Liver (tissue), 9 donors: ENCODE measurements around the gene CRIP1. TPM values are rescaled to one million over a fixed set of nuclear protein-coding genes. Genes with fewer than 3 reads are reported as not detected.

Source experiments
- DNase-seq: peaks from one replicate; pipeline ENCODE4 v3.0.0-alpha.2; 2017; ENCODE audit warnings: low spot score
- H3K27ac ChIP-seq, 2 donors: one replicate each; pipeline ENCODE4 v1.7.0; 2013; ENCODE audit warnings: inconsistent platforms in 2 of 2, low read length in 2 of 2, control low read depth in 1 of 2, low read depth in 1 of 2, mild to moderate bottlenecking in 1 of 2
- H3K27me3 ChIP-seq, 4 donors: one replicate each; pipeline versions ENCODE4 v1.6.1 to v1.7.0; 2013; ENCODE audit warnings: low read length in 3 of 4, inconsistent platforms in 1 of 4, mild to moderate bottlenecking in 1 of 4, moderate library complexity in 1 of 4; ENCODE audit not compliant: control insufficient read depth in 4 of 4, insufficient read depth in 4 of 4
- H3K36me3 ChIP-seq, 4 donors: one replicate each; pipeline versions ENCODE4 v1.6.1 to v1.7.0; 2013; ENCODE audit warnings: low read length in 3 of 4, mild to moderate bottlenecking in 3 of 4, low read depth in 1 of 4, moderate library complexity in 1 of 4; ENCODE audit not compliant: control insufficient read depth in 4 of 4, insufficient read depth in 3 of 4
- H3K4me1 ChIP-seq, 4 donors: one replicate each; pipeline versions ENCODE4 v1.6.1 to v1.7.0; 2013; ENCODE audit warnings: low read length in 3 of 4, mild to moderate bottlenecking in 3 of 4, moderate library complexity in 1 of 4; ENCODE audit not compliant: control insufficient read depth in 4 of 4, insufficient read depth in 4 of 4
- H3K4me3 ChIP-seq, 3 donors: one replicate each; pipeline versions ENCODE4 v1.6.1 to v1.7.0; 2013; ENCODE audit warnings: low read length in 3 of 3, control low read depth in 1 of 3, low read depth in 1 of 3, mild to moderate bottlenecking in 1 of 3
- H3K9ac ChIP-seq, 2 donors: one replicate each; pipeline ENCODE4 v1.7.0; 2013; ENCODE audit warnings: low read length in 2 of 2, mild to moderate bottlenecking in 2 of 2, moderate library complexity in 2 of 2, control low read depth in 1 of 2, low read depth in 1 of 2
- H3K9me3 ChIP-seq, 4 donors: one replicate each; pipeline versions ENCODE4 v1.6.1 to v1.7.0; 2013; ENCODE audit warnings: low read length in 3 of 4; ENCODE audit not compliant: control insufficient read depth in 4 of 4
- EGR1 ChIP-seq, 2 donors: IDR thresholded peaks; 2 replicates each; pipeline ENCODE4 v1.6.1; 2016 to 2018; ENCODE audit warnings: antibody characterized with exemption in 2 of 2, low read depth in 2 of 2
- FOXA1 ChIP-seq: IDR thresholded peaks from 2 replicates; pipeline ENCODE4 v1.6.1; 2016; ENCODE audit warnings: antibody characterized with exemption
- FOXA2 ChIP-seq: IDR thresholded peaks from 2 replicates; pipeline ENCODE4 v1.6.1; 2016; ENCODE audit warnings: antibody characterized with exemption
- GABPA ChIP-seq, 2 donors: IDR thresholded peaks in 1 of 2; conservative IDR thresholded peaks in 1 of 2; 2 replicates each; pipeline ENCODE4 v1.6.1; 2016; ENCODE audit warnings: antibody characterized with exemption in 2 of 2, mild to moderate bottlenecking in 1 of 2, moderate library complexity in 1 of 2
- HNF4A ChIP-seq, 2 donors: conservative IDR thresholded peaks; 2 replicates each; pipeline ENCODE4 v1.6.1; 2016; ENCODE audit warnings: antibody characterized with exemption in 2 of 2, mild to moderate bottlenecking in 2 of 2
- HNF4G ChIP-seq: IDR thresholded peaks from 2 replicates; pipeline ENCODE4 v1.6.1; 2016; ENCODE audit warnings: antibody characterized with exemption
- JUND ChIP-seq, 2 donors: IDR thresholded peaks; 2 replicates each; pipeline ENCODE4 v1.6.1; 2016; ENCODE audit warnings: antibody characterized with exemption in 2 of 2
- NR2F2 ChIP-seq: IDR thresholded peaks from 2 replicates; pipeline ENCODE4 v1.6.1; 2016; ENCODE audit warnings: antibody characterized with exemption
- RAD21 ChIP-seq, 2 donors: IDR thresholded peaks; 2 replicates each; pipeline ENCODE4 v1.6.1; 2016; ENCODE audit warnings: antibody characterized with exemption in 2 of 2, mild to moderate bottlenecking in 2 of 2
- RXRA ChIP-seq, 2 donors: IDR thresholded peaks; 2 replicates each; pipeline ENCODE4 v1.6.1; 2017 to 2018; ENCODE audit warnings: antibody characterized with exemption in 2 of 2, mild to moderate bottlenecking in 1 of 2
- SP1 ChIP-seq: IDR thresholded peaks from 2 replicates; pipeline ENCODE4 v1.6.1; 2018; ENCODE audit warnings: antibody characterized with exemption, mild to moderate bottlenecking
- TAF1 ChIP-seq: conservative IDR thresholded peaks from 2 replicates; pipeline ENCODE4 v1.6.1; 2016; ENCODE audit warnings: antibody characterized with exemption, mild to moderate bottlenecking
- YY1 ChIP-seq: IDR thresholded peaks from 2 replicates; pipeline ENCODE4 v1.6.1; 2016; ENCODE audit warnings: antibody characterized with exemption, mild to moderate bottlenecking
- WGBS: extraction: QIAGEN DNeasy Blood & Tissue Kit; methylation state at CpG from one replicate; pipeline ENCODE4 v1.1.7; 2013; 5-methylcytosine and 5-hydroxymethylcytosine counted together
- polyA plus RNA-seq, 2 donors: library from polyadenylated mRNA; stranded (reverse) in 1 of 2; unstranded in 1 of 2; fragments of 200-250 nt in 1 of 2; fragments of >200 nt in 1 of 2; fragmentation: Nextera tagmentation in 1 of 2; extraction: Ambion mirVana in 1 of 2; gene quantifications; one replicate each; pipeline versions ENCODE4 v1.2.1 to v1.2.3, GENCODE V29; 2013 to 2015
- total RNA-seq, 2 donors: library from RNA; depleted of rRNA; stranded (reverse); fragments of >200 nt; gene quantifications; one replicate each; pipeline ENCODE4 v1.2.3, GENCODE V29; 2014
- TF ChIP-seq, protein P1 (sequence below): fragments of 150-350 bp; IDR thresholded peaks from 2 replicates; pipeline ENCODE4 v1.5.1; 2017; ENCODE audit warnings: improper control_type of control experiment, low read depth, low read length; ENCODE audit not compliant: missing input control
- TF ChIP-seq, protein P2 (sequence below): IDR thresholded peaks from 2 replicates; pipeline ENCODE4 v1.6.1; 2016; ENCODE audit warnings: antibody characterized with exemption
- TF ChIP-seq, protein P3 (sequence below): IDR thresholded peaks from 2 replicates; pipeline ENCODE4 v1.6.1; 2016; ENCODE audit warnings: antibody characterized with exemption
- TF ChIP-seq, protein P4 (sequence below): IDR thresholded peaks from 2 replicates; pipeline ENCODE4 v1.6.1; 2016; ENCODE audit warnings: antibody characterized with exemption
- TF ChIP-seq, protein P5 (sequence below): IDR thresholded peaks from 2 replicates; pipeline ENCODE4 v1.6.1; 2016; ENCODE audit warnings: antibody characterized with exemption, mild to moderate bottlenecking
- donor health status: healthy.
- donor health status: healthy.
- donor health status: healthy.
- donor health status: healthy.
- donor health status: healthy.

CRIP1 gene
- total and polyA plus RNA-seq, 4 donors, result 1.4 to 11.4 (median 3.9) TPM

DNA sequence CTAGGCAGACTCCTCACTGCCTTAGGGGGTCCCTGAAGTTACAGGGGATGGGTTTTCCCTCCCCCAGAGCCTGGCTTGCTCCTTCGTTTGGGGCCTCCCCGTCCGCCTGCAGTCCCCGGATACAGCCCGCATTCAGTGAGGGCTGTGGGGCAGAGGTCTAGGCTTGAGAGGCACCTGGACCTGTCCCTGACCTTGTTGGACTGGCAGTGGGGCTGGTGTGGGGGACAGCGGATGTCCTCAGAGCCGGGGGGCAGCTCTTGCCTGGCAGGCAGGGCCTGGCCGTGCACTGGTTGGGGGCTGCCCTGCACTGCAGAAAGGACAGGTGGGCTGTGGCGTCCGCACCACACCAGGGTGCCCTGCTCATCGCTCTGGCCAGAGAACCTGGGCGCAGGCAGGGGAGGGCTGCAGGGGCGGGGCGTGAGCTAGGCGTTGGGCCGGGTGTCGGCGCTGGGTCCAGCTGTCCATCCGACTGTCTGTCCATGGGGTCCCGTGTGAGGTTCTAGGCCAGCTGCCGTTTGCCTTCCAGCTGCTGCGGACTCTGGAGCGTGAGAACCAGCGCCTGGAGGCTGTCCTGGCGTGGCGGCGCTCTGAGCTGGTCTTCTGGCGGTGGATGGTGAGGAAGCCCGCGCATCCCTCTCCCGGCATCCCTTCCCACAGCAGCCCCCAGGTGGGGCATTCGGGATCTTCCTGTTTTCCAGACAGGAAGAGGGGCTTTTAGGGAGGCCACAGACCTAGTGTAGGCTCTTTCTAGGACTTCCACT is 10.3 kb downstream of the CRIP1 start:
- Histone ChIP-seq H3K36me3 (no peaks in the 10 kb centered on the region), H3K9ac (peak overlapping the region in 1 of 2 donors; percentile 16), H3K4me3 (no peak overlapping the region), H3K4me1 (peaks cover 12 to 69% (median 53%) of the 10 kb centered on the region in 4 donors), H3K9me3 (no peaks in the 10 kb centered on the region), H3K27ac (peak overlapping the region; percentile 77 to 87), H3K27me3 (no peaks in the 10 kb centered on the region)
- 50% methylated on average over 32 of the region's 32 CpGs for WGBS
- no peak for DNase-seq
- TF ChIP-seq YY1, result no peak
- TF ChIP-seq, protein P1, sequence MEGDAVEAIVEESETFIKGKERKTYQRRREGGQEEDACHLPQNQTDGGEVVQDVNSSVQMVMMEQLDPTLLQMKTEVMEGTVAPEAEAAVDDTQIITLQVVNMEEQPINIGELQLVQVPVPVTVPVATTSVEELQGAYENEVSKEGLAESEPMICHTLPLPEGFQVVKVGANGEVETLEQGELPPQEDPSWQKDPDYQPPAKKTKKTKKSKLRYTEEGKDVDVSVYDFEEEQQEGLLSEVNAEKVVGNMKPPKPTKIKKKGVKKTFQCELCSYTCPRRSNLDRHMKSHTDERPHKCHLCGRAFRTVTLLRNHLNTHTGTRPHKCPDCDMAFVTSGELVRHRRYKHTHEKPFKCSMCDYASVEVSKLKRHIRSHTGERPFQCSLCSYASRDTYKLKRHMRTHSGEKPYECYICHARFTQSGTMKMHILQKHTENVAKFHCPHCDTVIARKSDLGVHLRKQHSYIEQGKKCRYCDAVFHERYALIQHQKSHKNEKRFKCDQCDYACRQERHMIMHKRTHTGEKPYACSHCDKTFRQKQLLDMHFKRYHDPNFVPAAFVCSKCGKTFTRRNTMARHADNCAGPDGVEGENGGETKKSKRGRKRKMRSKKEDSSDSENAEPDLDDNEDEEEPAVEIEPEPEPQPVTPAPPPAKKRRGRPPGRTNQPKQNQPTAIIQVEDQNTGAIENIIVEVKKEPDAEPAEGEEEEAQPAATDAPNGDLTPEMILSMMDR, result no peak
- TF ChIP-seq, protein P2, sequence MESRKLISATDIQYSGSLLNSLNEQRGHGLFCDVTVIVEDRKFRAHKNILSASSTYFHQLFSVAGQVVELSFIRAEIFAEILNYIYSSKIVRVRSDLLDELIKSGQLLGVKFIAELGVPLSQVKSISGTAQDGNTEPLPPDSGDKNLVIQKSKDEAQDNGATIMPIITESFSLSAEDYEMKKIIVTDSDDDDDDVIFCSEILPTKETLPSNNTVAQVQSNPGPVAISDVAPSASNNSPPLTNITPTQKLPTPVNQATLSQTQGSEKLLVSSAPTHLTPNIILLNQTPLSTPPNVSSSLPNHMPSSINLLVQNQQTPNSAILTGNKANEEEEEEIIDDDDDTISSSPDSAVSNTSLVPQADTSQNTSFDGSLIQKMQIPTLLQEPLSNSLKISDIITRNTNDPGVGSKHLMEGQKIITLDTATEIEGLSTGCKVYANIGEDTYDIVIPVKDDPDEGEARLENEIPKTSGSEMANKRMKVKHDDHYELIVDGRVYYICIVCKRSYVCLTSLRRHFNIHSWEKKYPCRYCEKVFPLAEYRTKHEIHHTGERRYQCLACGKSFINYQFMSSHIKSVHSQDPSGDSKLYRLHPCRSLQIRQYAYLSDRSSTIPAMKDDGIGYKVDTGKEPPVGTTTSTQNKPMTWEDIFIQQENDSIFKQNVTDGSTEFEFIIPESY, result no peak
- no peak for TF ChIP-seq TAF1
- TF ChIP-seq EGR1 (IDR thresholded peaks at IDR 0.05; ENCODE audit: low read depth in 2 of 2), result no peak
- TF ChIP-seq, protein P3, sequence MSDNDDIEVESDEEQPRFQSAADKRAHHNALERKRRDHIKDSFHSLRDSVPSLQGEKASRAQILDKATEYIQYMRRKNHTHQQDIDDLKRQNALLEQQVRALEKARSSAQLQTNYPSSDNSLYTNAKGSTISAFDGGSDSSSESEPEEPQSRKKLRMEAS, result no peak
- TF ChIP-seq JUND (IDR thresholded peaks at IDR 0.05), result no peak
- no peak for TF ChIP-seq RAD21 (IDR thresholded peaks at IDR 0.05)
- no peak for TF ChIP-seq HNF4G
- no peak for TF ChIP-seq NR2F2
- no peak for TF ChIP-seq SP1
- TF ChIP-seq, protein P4, sequence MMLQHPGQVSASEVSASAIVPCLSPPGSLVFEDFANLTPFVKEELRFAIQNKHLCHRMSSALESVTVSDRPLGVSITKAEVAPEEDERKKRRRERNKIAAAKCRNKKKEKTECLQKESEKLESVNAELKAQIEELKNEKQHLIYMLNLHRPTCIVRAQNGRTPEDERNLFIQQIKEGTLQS, result no peak
- TF ChIP-seq HNF4A (conservative IDR thresholded peaks at IDR 0.05), result no peak
- no peak for TF ChIP-seq RXRA (IDR thresholded peaks at IDR 0.05)
- no peak for TF ChIP-seq FOXA2
- TF ChIP-seq FOXA1, result no peak
- no peak for TF ChIP-seq GABPA (IDR thresholded peaks at IDR 0.05 in 1 of 2, conservative IDR thresholded peaks at IDR 0.05 in 1 of 2)
- TF ChIP-seq, protein P5, sequence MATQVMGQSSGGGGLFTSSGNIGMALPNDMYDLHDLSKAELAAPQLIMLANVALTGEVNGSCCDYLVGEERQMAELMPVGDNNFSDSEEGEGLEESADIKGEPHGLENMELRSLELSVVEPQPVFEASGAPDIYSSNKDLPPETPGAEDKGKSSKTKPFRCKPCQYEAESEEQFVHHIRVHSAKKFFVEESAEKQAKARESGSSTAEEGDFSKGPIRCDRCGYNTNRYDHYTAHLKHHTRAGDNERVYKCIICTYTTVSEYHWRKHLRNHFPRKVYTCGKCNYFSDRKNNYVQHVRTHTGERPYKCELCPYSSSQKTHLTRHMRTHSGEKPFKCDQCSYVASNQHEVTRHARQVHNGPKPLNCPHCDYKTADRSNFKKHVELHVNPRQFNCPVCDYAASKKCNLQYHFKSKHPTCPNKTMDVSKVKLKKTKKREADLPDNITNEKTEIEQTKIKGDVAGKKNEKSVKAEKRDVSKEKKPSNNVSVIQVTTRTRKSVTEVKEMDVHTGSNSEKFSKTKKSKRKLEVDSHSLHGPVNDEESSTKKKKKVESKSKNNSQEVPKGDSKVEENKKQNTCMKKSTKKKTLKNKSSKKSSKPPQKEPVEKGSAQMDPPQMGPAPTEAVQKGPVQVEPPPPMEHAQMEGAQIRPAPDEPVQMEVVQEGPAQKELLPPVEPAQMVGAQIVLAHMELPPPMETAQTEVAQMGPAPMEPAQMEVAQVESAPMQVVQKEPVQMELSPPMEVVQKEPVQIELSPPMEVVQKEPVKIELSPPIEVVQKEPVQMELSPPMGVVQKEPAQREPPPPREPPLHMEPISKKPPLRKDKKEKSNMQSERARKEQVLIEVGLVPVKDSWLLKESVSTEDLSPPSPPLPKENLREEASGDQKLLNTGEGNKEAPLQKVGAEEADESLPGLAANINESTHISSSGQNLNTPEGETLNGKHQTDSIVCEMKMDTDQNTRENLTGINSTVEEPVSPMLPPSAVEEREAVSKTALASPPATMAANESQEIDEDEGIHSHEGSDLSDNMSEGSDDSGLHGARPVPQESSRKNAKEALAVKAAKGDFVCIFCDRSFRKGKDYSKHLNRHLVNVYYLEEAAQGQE, result no peak
